CD4-positive, alpha-beta T cell (primary cell): ENCODE results near the gene BTG2. TPM values are rescaled to one million over a fixed set of nuclear protein-coding genes. Genes with fewer than 3 reads are reported as not detected.

ENCODE experiments used
- ATAC-seq: fragments of 200-7000 bp; cut with Tn5 transposase; one replicate; pipeline ENCODE4 v1.10.0; 2022; ENCODE audit warnings: mild to moderate bottlenecking; ENCODE audit not compliant: poor library complexity
- CTCF ChIA-PET: fragments of 350-600 bp; sonication (Branson Sonifier 250); formaldehyde crosslinking; loops from one replicate; lab custom pipeline; 2021; ENCODE audit warnings: antibody characterized with exemption, inconsistent platforms; lab: Charles Lee
- POLR2A ChIA-PET: fragments of 350-600 bp; sonication (Branson Sonifier 250); formaldehyde crosslinking; loops from one replicate; lab custom pipeline; 2021; ENCODE audit warnings: antibody characterized with exemption, inconsistent platforms; lab: Charles Lee
- DNase-seq, 14 experiments: peaks; one replicate each; pipeline ENCODE4 v3.0.0-alpha.2; 2013 to 2020; ENCODE audit warnings: mixed read lengths in 2 of 14
- H3K27ac ChIP-seq, 2 donors: one replicate each; pipeline versions ENCODE4 v1.5.1 to v1.7.0; 2013; ENCODE audit warnings: low read length in 2 of 2, low read depth in 1 of 2, mild to moderate bottlenecking in 1 of 2
- H3K27me3 ChIP-seq, 2 experiments: 1 replicate in 1 of 2; 2 replicates in 1 of 2; pipeline versions ENCODE4 v1.6.1 to v1.7.0; 2013; ENCODE audit warnings: low read length in 2 of 2, control low read depth in 1 of 2, mild to moderate bottlenecking in 1 of 2, moderate library complexity in 1 of 2; ENCODE audit not compliant: insufficient read depth in 2 of 2, control insufficient read depth in 1 of 2
- H3K36me3 ChIP-seq: one replicate; pipeline ENCODE4 v1.6.1; 2013; ENCODE audit warnings: low read length, control low read depth; ENCODE audit not compliant: insufficient read depth
- H3K4me1 ChIP-seq: one replicate; pipeline ENCODE4 v1.6.1; 2013; ENCODE audit warnings: low read length, control low read depth; ENCODE audit not compliant: insufficient read depth
- H3K4me3 ChIP-seq: one replicate; pipeline ENCODE4 v1.5.1; 2013; ENCODE audit warnings: mild to moderate bottlenecking, low read length, moderate library complexity
- H3K9me3 ChIP-seq, 2 experiments: 1 replicate in 1 of 2; 2 replicates in 1 of 2; pipeline versions ENCODE4 v1.6.1 to v1.7.0; 2013; ENCODE audit warnings: low read length in 2 of 2, mild to moderate bottlenecking in 2 of 2, control low read depth in 1 of 2, moderate library complexity in 1 of 2; ENCODE audit not compliant: control insufficient read depth in 1 of 2, insufficient read depth in 1 of 2
- H3K27ac Mint-ChIP-seq: one replicate; pipeline ENCODE4 v1.8.0; 2020; ENCODE audit warnings: mixed read lengths
- H3K27me3 Mint-ChIP-seq: one replicate; pipeline ENCODE4 v1.8.0; 2021; ENCODE audit warnings: mixed read lengths
- H3K36me3 Mint-ChIP-seq: one replicate; pipeline ENCODE4 v1.8.0; 2021; ENCODE audit warnings: low read depth, mixed read lengths
- H3K4me1 Mint-ChIP-seq: one replicate; pipeline ENCODE4 v1.8.0; 2021; ENCODE audit warnings: low read depth, mixed read lengths
- H3K4me3 Mint-ChIP-seq: one replicate; pipeline ENCODE4 v1.8.0; 2020; ENCODE audit warnings: mild to moderate bottlenecking, mixed read lengths
- H3K9me3 Mint-ChIP-seq: one replicate; pipeline ENCODE4 v1.8.0; 2020; ENCODE audit warnings: mixed read lengths
- CTCF ChIP-seq: fragments of 200-600 bp; IDR thresholded peaks from one replicate; pipeline ENCODE4 v1.8.0; 2022; ENCODE audit warnings: antibody characterized with exemption, mild to moderate bottlenecking
- intact Hi-C, 2 experiments: fragments of 100-400 bp; cut with DNase I in 1 of 2; cut with micrococcal nuclease in 1 of 2; formaldehyde crosslinking; loops; one replicate each; pipeline versions ENCODE4 v1.15.1 to v1.9.0; 2023 to 2025; cut with DNase I, micrococcal nuclease
- total RNA-seq, 174 experiments: library from RNA in 2 of 174; stranded (reverse) in 2 of 174; gene quantifications; one replicate each; pipeline ENCODE4 v1.2.3 and lab custom pipeline; 2021 to 2026

The BTG2 gene
- total RNA-seq, 2 experiments from 2014 or later, result 802 to 849 TPM

- peak overlapping the region; percentile 77 for H3K27ac Mint-ChIP-seq
- peak overlapping the region; percentile 73 for H3K4me3 Mint-ChIP-seq
- Histone ChIP-seq H3K4me1 (peaks cover 38% of the 10 kb centered on the region), H3K36me3 (no peaks in the 10 kb centered on the region), H3K27ac (peak overlapping the region; percentile 58 to 69), H3K27me3 (no peaks in the 10 kb centered on the region), H3K9me3 (no peaks in the 10 kb centered on the region), H3K4me3 (peak overlapping the region; percentile 66)
- POLR2A ChIA-PET, result interaction anchor here (0.7 to 17.7 kb wide), 12 partner anchors 10 to 359 kb away, joined by 3 to 320 read pairs (median 10); partner anchors contain the start of genes ATP2B4 and BTG2
- H3K9me3 Mint-ChIP-seq, result no peaks in the 10 kb centered on the region
- DNase-seq (peak; percentile 67 to 93 (median 78)), ATAC-seq (peak; percentile 46)
- H3K36me3 Mint-ChIP-seq, result no peaks in the 10 kb centered on the region
- peaks cover 22% of the 10 kb centered on the region for H3K4me1 Mint-ChIP-seq
- H3K27me3 Mint-ChIP-seq, result no peaks in the 10 kb centered on the region
- CTCF ChIA-PET, result interaction anchor here (0.5 to 15.3 kb wide), 52 partner anchors 10 to 1540 kb away, joined by 3 to 462 read pairs (median 4); partner anchors contain the start of genes ATP2B4, BTG2, OPTC and TMEM183A
- TF ChIP-seq CTCF, result peak; percentile 94
- intact Hi-C loops, result loop anchor here (1.0 to 10.0 kb wide), 7 partner anchors 220 to 861 kb away; partner anchors contain the start of gene ATP2B4 (in 2 of the 2)
Measured at GRCh38 chr1:203267347-203267846, 37.9 kb upstream of the BTG2 start.

GRCh38 chr1:203267912-203268311 lies 37.4 kb upstream of the BTG2 start:
- intact Hi-C loops, result loop anchor here (1.0 to 10.0 kb wide), 8 partner anchors 219 to 861 kb away; partner anchors contain the start of gene ATP2B4 (in 2 of the 2)
- H3K4me3 ChIP-seq, result peak overlapping the region; percentile 66
- peak overlapping the region; percentile 58 to 69 for H3K27ac ChIP-seq
- Mint-ChIP-seq H3K27me3 (no peaks in the 10 kb centered on the region), H3K36me3 (no peaks in the 10 kb centered on the region), H3K27ac (peak overlapping the region; percentile 77), H3K9me3 (no peaks in the 10 kb centered on the region), H3K4me1 (peaks cover 23% of the 10 kb centered on the region), H3K4me3 (peak overlapping the region; percentile 73)
- H3K36me3 ChIP-seq, result no peaks in the 10 kb centered on the region
- CTCF ChIA-PET, result interaction anchor here (0.5 to 15.3 kb wide), 52 partner anchors 11 to 1539 kb away, joined by 3 to 462 read pairs (median 4); partner anchors contain the start of genes ATP2B4, BTG2, OPTC and TMEM183A
- no peaks in the 10 kb centered on the region for H3K9me3 ChIP-seq
- ATAC-seq (no peak), DNase-seq (no peak)
- no peaks in the 10 kb centered on the region for H3K27me3 ChIP-seq
- peaks cover 43% of the 10 kb centered on the region for H3K4me1 ChIP-seq
- POLR2A ChIA-PET, result interaction anchor here (1.0 to 17.7 kb wide), 11 partner anchors 10 to 359 kb away, joined by 3 to 320 read pairs (median 12); partner anchors contain the start of genes ATP2B4 and BTG2
- TF ChIP-seq CTCF, result no peak

- ATAC-seq (peak; percentile 59), DNase-seq (peak in 7 of 14 experiments; percentile 34 to 90 (median 59))
- intact Hi-C loops, result loop anchor here (1.0 to 10.0 kb wide), 5 partner anchors 71 to 856 kb away; partner anchors contain the start of gene ATP2B4 (in 1 of the 2)
- peak; percentile 99 for TF ChIP-seq CTCF
- Mint-ChIP-seq H3K27me3 (no peaks in the 10 kb centered on the region), H3K9me3 (no peaks in the 10 kb centered on the region), H3K27ac (no peak overlapping the region), H3K36me3 (no peaks in the 10 kb centered on the region), H3K4me3 (no peak overlapping the region), H3K4me1 (peaks cover 34% of the 10 kb centered on the region)
- Histone ChIP-seq H3K4me1 (peaks cover 55% of the 10 kb centered on the region), H3K27ac (peak overlapping the region; percentile 2 to 51), H3K27me3 (no peaks in the 10 kb centered on the region), H3K4me3 (no peak overlapping the region), H3K36me3 (no peaks in the 10 kb centered on the region), H3K9me3 (no peaks in the 10 kb centered on the region)
- ChIA-PET CTCF (interaction anchor here (0.6 to 15.3 kb wide), 14 partner anchors 10 to 860 kb away, joined by 3 to 462 read pairs (median 6); partner anchors contain the start of gene BTG2), POLR2A (interaction anchor here (1.0 to 17.7 kb wide), 10 partner anchors 10 to 357 kb away, joined by 3 to 320 read pairs (median 6); partner anchors contain the start of genes ATP2B4 and BTG2)
Measured at GRCh38 chr1:203268901-203269653, 36.2 kb upstream of the BTG2 start.
